K562 (cell line): Measurements from ENCODE around the gene ZBTB42. TPM values are rescaled to one million over a fixed set of nuclear protein-coding genes. Genes with fewer than 3 reads are reported as not detected.

ENCODE experiments used
- ATAC-seq: fragments of 200-7000 bp; cut with Tn5 transposase; 3 replicates; pipeline ENCODE4 v1.9.1; 2020; ENCODE audit warnings: moderate library complexity
- BruUV-seq: library from RNA; stranded (reverse); fragments of 400-500 nt; replicated peaks from 2 replicates; lab custom pipeline; 2021; lab: Mats Ljungman, UMichigan
- CTCF ChIA-PET: fragments of 300-600 bp; formaldehyde crosslinking; extraction: SDS; loops from one replicate; lab custom pipeline; 2021; ENCODE audit warnings: low intra/inter-chr PET ratio; lab: Yijun Ruan, JAX
- POLR2A ChIA-PET: fragments of 300-600, 350-650 bp; sonication (Branson Sonifier 250); formaldehyde crosslinking; extraction: SDS; loops from one replicate; lab custom pipeline; 2021; ENCODE audit warnings: antibody characterized with exemption, inconsistent platforms; lab: Yijun Ruan, JAX
- DNase-seq, 4 experiments: peaks; one replicate each; pipeline versions ENCODE4 v3.0.0 to v3.0.0-alpha.2; 2011 to 2018; ENCODE audit warnings: low spot score in 3 of 4, mixed read lengths in 3 of 4; ENCODE audit errors: extremely low read depth in 1 of 4
- FAIRE-seq: peaks from 2 replicates; lab custom pipeline; 2011; peaks lifted over from hg19 to GRCh38; lab: Jason Lieb, UNC
- H2AFZ ChIP-seq: 2 replicates; pipeline ENCODE4 v1.6.0; 2011; ENCODE audit warnings: low read depth, low read length, control low read depth, inconsistent platforms
- H3K27ac ChIP-seq: fragments of 200-600 bp; 3 replicates; pipeline ENCODE4 v1.8.0; 2011; ENCODE audit warnings: low read depth, mild to moderate bottlenecking, control low read depth, inconsistent platforms, low read length, moderate library complexity, mixed read lengths; ENCODE audit errors: extremely low read depth
- H3K27me3 ChIP-seq, 2 experiments: fragments of 300-600 bp in 1 of 2; 2 replicates in 1 of 2; 3 replicates in 1 of 2; pipeline versions ENCODE4 v1.6.0 to v1.8.0; 2011; ENCODE audit warnings: inconsistent platforms in 2 of 2, low read length in 2 of 2, mild to moderate bottlenecking in 1 of 2, mixed read lengths in 1 of 2, moderate library complexity in 1 of 2; ENCODE audit not compliant: control insufficient read depth in 2 of 2, insufficient read depth in 2 of 2
- H3K36me3 ChIP-seq: fragments of 300-600 bp; 3 replicates; pipeline ENCODE4 v1.8.0; 2011; ENCODE audit warnings: mild to moderate bottlenecking, low read length, inconsistent platforms; ENCODE audit not compliant: control insufficient read depth, insufficient read depth
- H3K4me1 ChIP-seq, 2 experiments: fragments of 200-600 bp in 1 of 2; replicated peaks in 1 of 2; 2 replicates in 1 of 2; 3 replicates in 1 of 2; pipeline versions ENCODE4 v1.5.1 to v1.8.0; 2011; ENCODE audit warnings: inconsistent platforms in 2 of 2, low read length in 2 of 2, mild to moderate bottlenecking in 1 of 2, mixed read lengths in 1 of 2, moderate library complexity in 1 of 2; ENCODE audit not compliant: control insufficient read depth in 2 of 2, insufficient read depth in 2 of 2
- H3K4me2 ChIP-seq: 2 replicates; pipeline ENCODE4 v1.6.1; 2011; ENCODE audit warnings: low read length, control low read depth, inconsistent platforms, mixed read lengths; ENCODE audit not compliant: insufficient read depth
- H3K4me3 ChIP-seq: fragments of 200-600 bp; sonication (generic), shearing (Covaris generic); 2 replicates; pipeline ENCODE4 v1.5.1; 2016; ENCODE audit warnings: control low read depth, inconsistent platforms
- H3K79me2 ChIP-seq: fragments of 200-600 bp; 3 replicates; pipeline ENCODE4 v1.8.0; 2011; ENCODE audit warnings: low read length, inconsistent platforms; ENCODE audit not compliant: control insufficient read depth, insufficient read depth
- H3K9ac ChIP-seq, 2 experiments: 2 replicates each; pipeline versions ENCODE4 v1.6.0 to v1.6.1; 2011; ENCODE audit warnings: low read depth in 2 of 2, low read length in 2 of 2, control low read depth in 1 of 2, inconsistent platforms in 1 of 2, mild to moderate bottlenecking in 1 of 2, mixed read lengths in 1 of 2; ENCODE audit not compliant: insufficient read depth in 1 of 2
- H3K9me1 ChIP-seq: one replicate; pipeline ENCODE4 v1.6.0; 2011; ENCODE audit warnings: inconsistent platforms, mild to moderate bottlenecking, low read length, moderate library complexity; ENCODE audit not compliant: control insufficient read depth, insufficient read depth
- H3K9me3 ChIP-seq: replicated peaks from 2 replicates; pipeline ENCODE4 v1.5.1; 2011; ENCODE audit warnings: low read depth, low read length, inconsistent platforms; ENCODE audit not compliant: control insufficient read depth, insufficient read depth
- H4K20me1 ChIP-seq: replicated peaks from 2 replicates; pipeline ENCODE4 v1.6.1; 2011; ENCODE audit warnings: low read length, inconsistent platforms, mixed read lengths; ENCODE audit not compliant: control insufficient read depth, insufficient read depth
- ETV1 ChIP-seq: fragments of 450-650 bp; conservative IDR thresholded peaks from 2 replicates; pipeline ENCODE4 v1.6.1; 2016; ENCODE audit warnings: missing genetic modification characterization, control low read depth, low read depth, missing compliant biosample characterization
- HSF4 ChIP-seq: fragments of 250-450 bp; sonication (Bioruptor Pico); IDR thresholded peaks from 2 replicates; pipeline ENCODE4 v2.1.2; 2022; ENCODE audit warnings: mild to moderate bottlenecking, moderate library complexity, borderline replicate concordance
- IRF2 ChIP-seq: sonication (generic); formaldehyde crosslinking; IDR thresholded peaks from 2 replicates; pipeline ENCODE4 v1.8.1; 2022; ENCODE audit warnings: mild to moderate bottlenecking, missing genetic modification reagents
- MEIS2 ChIP-seq: fragments of 450-650 bp; IDR thresholded peaks from 2 replicates; pipeline ENCODE4 v1.6.1; 2014; ENCODE audit warnings: mild to moderate bottlenecking; ENCODE audit not compliant: partially characterized antibody
- PHF20 ChIP-seq: fragments of 450-650 bp; IDR thresholded peaks from 2 replicates; pipeline ENCODE4 v1.6.1; 2018; ENCODE audit not compliant: partially characterized antibody
- RUNX1 ChIP-seq: sonication (generic); IDR thresholded peaks from 2 replicates; pipeline ENCODE4 v1.6.1; 2016; ENCODE audit warnings: antibody characterized with exemption, low read depth
- TAF9B ChIP-seq: fragments of 450-650 bp; IDR thresholded peaks from 2 replicates; pipeline ENCODE4 v1.6.1; 2018; ENCODE audit warnings: mild to moderate bottlenecking; ENCODE audit not compliant: partially characterized antibody
- TEAD2 ChIP-seq: fragments of 450-650 bp; IDR thresholded peaks from 2 replicates; pipeline ENCODE4 v1.6.1; 2016; ENCODE audit warnings: missing genetic modification characterization, control low read depth, missing compliant biosample characterization
- TSHZ1 ChIP-seq: fragments of 250-450 bp; sonication (Bioruptor Pico); IDR thresholded peaks from 2 replicates; pipeline ENCODE4 v1.4.0; 2020; ENCODE audit warnings: mild to moderate bottlenecking, moderate library complexity
- ZNF354B ChIP-seq: fragments of 250-450 bp; sonication (Bioruptor Pico); IDR thresholded peaks from 2 replicates; pipeline ENCODE4 v1.4.0; 2020
- WGBS: fragments of 100-300 bp; shearing (Covaris generic); methylation state at CpG from one replicate; pipeline ENCODE4 v1.1.6; 2016; ENCODE audit warnings: low coverage, mixed read lengths; ENCODE audit not compliant: insufficient coverage; ENCODE audit errors: missing lambda C conversion rate; 5-methylcytosine and 5-hydroxymethylcytosine counted together
- in situ Hi-C: fragments of 300-500 bp; cut with MboI; formaldehyde crosslinking; loops from 4 replicates; pipeline ENCODE4 v1.15.0; 2018; ENCODE audit warnings: inconsistent platforms, mixed read lengths
- intact Hi-C: fragments of 100-400 bp; cut with micrococcal nuclease; formaldehyde crosslinking; loops from 2 replicates; pipeline ENCODE4 v1.14.2; 2022
- polyA plus RNA-seq, 8 experiments: library from polyadenylated mRNA; depleted of rRNA in 4 of 8; stranded (reverse) in 5 of 8; unstranded in 3 of 8; fragments of >200 nt; fragmentation: Nextera tagmentation in 2 of 8; fragmentation: Illumina TruSeq in 1 of 8; extraction: Ambion mirVana in 2 of 8; extraction: Trizol in 1 of 8; gene quantifications; 2 replicates each; pipeline versions ENCODE4 v1.2.1 to v1.2.3, GENCODE V29; 2011 to 2014; ENCODE audit warnings: inconsistent platforms in 1 of 8, missing spikeins in 1 of 8
- total RNA-seq, 7 experiments: library from RNA; depleted of rRNA in 6 of 7; stranded (reverse); fragments of >200 nt in 6 of 7; fragmentation: Illumina TruSeq in 2 of 7; extraction: Trizol in 2 of 7; gene quantifications; 2 replicates each; pipeline versions ENCODE4 v1.2.1 to v1.2.3, GENCODE V29; 2011 to 2021; ENCODE audit warnings: low replicate concordance in 1 of 7

Gene ZBTB42
- total and polyA plus RNA-seq, 9 of the 15 experiments (the other 6 are each of a cell fraction or from before 2014, with no cell fraction given) = 0.03 to 8.5 (median 2.4) TPM

DNA sequence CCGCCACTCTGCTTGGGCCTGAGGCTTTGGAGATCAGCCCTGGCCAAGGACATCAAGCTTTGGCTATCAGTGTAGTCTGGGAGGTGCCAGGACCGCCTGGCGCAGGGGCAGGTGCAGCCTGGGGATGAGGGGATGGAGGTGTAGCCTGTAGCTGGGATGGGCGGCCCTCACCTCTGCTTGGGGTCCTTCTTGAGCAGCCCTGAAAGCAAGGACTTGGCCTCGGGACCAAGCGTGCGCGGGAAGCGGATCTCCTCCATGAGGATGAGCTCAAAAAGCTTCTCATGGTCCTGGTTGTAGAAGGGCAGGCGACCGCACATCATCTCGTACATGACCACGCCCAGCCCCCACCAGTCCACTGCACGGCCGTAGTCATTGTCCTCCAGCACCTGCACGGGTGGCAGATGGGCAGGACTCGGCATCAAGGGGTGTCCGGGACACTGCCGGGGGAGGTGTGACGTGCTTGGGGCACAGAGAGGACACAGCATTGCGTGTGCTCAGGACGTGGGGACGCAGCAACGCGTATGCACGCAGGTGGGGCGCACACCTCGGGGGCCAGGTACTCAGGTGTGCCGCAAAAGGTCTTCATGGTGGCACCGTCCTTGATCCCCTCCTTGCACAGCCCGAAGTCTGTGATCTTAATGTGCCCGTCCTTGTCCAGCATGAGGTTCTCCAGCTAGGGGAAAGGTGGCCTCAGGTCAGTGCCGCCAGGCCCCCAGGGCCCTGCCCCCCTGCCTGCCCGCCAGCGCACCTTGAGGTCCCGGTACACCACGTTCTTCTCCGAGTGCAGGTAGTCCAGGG is 28.0 kb upstream of the ZBTB42 start:
- TF ChIP-seq TSHZ1 (CRISPR knock-in tag) (no peak), TAF9B (no peak), TEAD2 (tag) (no peak), RUNX1 (no peak), PHF20 (no peak), MEIS2 (no peak), HSF4 (CRISPR knock-in tag) (no peak), ZNF354B (no peak), IRF2 (CRISPR knock-in tag) (no peak), ETV1 (tag) (no peak)
- Histone ChIP-seq H3K4me2 (no peak overlapping the region), H2AFZ (no peak overlapping the region), H3K9ac (no peak overlapping the region), H3K27me3 (no peaks in the 10 kb centered on the region), H3K27ac (no peak overlapping the region), H3K9me1 (no peaks in the 10 kb centered on the region), H3K4me1 (peaks cover 6 to 56% of the 10 kb centered on the region in 2 experiments; a peak in 4 of 5 replicates), H3K79me2 (no peaks in the 10 kb centered on the region), H4K20me1 (no peaks in the 10 kb centered on the region), H3K36me3 (peaks cover 72% of the 10 kb centered on the region; the same call in 1 of the 3 replicates), H3K4me3 (no peak overlapping the region), H3K9me3 (peaks cover 6% of the 10 kb centered on the region; the same call in 1 of the 2 replicates)
- 94% methylated on average over 17 of the region's 38 CpGs for WGBS
- BruUV-seq = no TSS peak
- CTCF ChIA-PET = no interaction called here
- FAIRE-seq (no peak), DNase-seq (no peak), ATAC-seq (no peak)
- in situ Hi-C loops = no loop called here
- intact Hi-C loops = no loop called here
- POLR2A ChIA-PET = no interaction called here
